ENCODE results near the gene GALNT16.

GRCh38 chr14:69321601-69322330 lies 61.8 kb downstream of the GALNT16 start:
- no peak for TF ChIP-seq EZH2 (IDR thresholded peaks at IDR 0.05)
- TF ChIP-seq POLR2AphosphoS5 (IDR thresholded peaks at IDR 0.05; ENCODE audit: borderline replicate concordance, low read depth, low read length): no peak

Measured in SK-N-MC (cell line).